DMS153 (cell line): ENCODE measurements around the gene SGPL1.
A peak's percentile ranks its signal among the peaks of the same experiment; 100 is the strongest.

Source experiments
- DNase-seq: peaks from one replicate; lab custom pipeline; 2025; lab: John Stamatoyannopoulos, UW

SGPL1 gene

DNA sequence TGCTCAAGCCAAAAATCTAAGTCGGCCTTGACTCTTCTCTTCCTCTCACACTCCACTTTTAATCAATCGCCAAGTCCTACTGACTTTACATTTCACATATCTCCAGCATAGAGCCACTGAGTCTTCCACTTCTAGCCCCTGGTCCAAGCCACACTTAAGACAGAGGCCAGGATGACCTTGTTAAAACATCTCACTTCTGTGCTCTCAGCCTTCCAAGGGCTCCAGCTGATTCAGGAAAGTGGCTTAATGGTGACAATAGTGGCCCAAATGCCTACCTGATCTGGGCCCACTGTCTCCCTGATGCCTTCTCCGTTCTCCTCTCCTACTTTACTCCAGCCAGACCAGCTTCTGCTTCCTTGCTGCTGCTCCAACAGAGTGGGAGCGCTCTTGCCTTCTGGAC is 35.0 kb upstream of the SGPL1 start:
- DNase-seq: no peak

DNA sequence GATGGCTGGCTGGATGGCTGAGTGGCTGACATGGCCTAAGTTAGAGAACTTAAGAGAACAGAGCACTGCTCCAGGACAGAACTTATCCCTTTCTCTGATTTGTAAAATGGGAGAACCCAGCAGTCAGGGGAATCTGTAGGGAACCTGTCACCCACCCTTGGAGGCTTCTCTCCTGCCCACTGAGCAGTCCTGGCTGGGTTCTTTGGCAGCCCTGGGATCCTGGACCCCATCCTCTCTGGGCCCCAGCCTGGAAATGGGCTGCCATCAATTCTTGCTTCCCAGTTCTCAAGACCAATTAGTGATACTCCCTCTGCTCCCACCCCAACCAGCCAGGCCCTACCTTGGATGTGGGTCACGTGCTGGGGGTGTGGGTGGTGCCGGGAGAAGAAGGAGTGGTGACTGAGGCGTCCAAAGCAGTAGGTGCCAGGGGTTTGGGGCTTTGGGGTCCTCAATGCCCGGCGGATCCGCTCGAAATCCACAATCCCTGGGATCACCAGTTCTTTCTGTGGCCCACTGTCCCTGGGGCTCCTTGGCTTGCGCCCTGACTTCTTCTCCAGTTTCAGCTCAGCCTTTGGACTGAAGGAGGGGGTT is 34.2 kb upstream of the SGPL1 start:
- DNase-seq: no peak

DNA sequence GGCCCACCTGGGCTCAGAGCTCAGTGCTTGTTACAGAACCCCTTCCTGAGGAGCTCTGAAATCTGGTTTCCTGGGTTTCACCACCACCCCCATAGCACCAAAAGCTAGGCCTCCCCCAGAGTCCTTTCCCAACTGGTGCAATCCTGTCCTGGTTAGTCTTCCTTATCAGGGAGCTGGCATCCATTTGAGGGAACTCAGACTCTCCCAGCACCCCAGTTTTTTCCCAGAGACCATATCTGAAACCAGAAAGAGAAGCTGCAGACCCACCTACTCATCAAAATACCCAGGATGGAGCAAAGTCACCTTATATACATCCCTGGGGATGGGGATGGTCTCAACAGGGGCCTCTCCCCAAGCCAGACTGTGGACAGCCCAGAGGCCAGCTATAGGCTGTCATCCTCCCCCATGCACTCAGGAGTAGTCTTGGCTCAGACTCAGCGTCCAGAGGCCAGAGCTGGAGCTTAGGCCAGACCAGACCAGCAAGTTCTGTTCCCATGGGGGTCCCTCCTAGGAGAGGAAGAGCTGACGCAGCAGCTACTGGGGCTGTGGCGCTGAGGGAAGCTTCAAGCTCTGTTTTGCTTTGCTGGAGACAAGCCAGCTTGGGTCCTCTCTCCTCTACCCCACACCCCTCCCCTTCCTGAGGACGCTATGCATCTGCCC is 33.5 kb upstream of the SGPL1 start:
- DNase-seq: no peak

DNA sequence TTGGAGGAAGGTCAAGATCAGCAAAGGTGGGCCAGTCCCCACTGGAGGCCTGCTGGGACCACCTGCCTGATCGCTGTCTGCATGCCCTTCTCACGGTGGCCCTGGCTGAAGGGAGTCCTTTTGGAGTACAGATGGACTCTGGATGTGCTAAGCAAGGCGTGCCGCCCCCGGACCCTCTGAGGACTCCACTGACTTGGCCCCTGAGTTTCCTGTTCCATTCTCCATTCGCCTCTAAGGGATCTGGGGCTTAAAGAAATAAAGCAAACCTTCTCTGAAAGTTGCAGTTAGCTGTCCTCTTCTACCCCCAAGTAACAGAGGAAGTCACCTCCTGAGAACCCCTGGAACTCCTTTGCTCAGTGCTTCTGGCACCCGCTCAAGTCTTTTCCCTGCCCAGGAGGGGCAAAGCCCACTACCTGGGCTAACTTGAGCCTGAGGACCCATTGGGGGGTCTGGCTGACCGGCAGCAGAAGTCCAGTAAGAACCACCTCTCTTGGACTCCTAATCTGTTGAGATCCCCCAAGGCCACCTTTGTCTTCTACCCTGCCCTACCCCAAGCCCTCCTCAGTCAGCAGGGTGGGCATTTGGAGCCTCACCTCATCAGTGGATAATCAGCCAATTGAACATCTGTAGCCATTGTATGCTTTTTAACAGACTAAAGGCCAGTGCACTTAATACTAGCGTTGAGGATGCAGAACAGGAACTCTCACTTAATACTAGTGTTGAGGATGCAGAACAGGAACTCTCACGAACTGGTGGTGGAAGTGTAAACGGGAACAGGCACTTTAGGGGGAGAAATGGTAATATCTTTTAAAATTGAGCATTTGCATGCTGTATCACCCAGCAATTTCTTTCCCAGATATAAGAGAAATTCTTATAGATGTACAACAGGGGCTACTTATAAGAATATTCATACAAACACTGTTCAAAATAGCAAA is 32.7 kb upstream of the SGPL1 start:
- no peak for DNase-seq

DNA sequence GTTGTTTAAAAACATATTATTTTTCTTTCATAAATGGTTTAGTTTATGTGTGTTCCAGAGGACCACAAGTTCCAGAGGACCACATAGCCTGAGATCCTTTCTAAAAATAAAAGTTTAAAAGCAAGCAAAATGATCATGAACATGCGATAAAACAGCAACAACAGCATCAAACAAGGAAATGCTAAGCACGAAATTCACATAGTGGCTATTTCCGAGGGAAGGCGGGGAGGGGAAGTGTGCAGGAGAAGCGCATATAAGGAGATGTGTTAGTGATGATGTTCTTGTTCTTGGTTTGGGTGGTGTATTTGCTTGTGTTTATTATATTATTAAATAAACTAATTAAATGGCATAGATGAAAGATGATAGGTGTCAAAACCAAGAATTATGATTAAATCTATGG is 31.7 kb upstream of the SGPL1 start:
- DNase-seq: no peak

DNA sequence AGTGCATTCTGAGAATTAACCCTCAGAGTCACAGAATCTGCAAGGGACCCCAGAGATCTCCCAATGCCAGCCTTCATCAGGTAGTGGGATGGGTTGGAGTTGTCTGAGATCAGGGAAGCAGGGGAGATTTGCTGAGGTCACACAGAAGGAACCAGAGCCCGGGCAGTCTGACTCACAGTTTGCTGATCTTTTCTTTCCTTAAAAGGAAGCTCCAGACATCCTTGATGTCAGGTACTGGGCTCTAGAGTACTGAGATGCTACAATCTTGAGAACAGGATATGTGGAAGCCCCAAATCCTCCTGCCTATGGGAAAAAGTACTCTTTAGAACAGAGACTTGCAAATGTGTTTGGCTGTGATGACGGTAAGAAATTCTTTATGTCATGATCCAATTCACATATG is 31.3 kb upstream of the SGPL1 start:
- no peak for DNase-seq

DNA sequence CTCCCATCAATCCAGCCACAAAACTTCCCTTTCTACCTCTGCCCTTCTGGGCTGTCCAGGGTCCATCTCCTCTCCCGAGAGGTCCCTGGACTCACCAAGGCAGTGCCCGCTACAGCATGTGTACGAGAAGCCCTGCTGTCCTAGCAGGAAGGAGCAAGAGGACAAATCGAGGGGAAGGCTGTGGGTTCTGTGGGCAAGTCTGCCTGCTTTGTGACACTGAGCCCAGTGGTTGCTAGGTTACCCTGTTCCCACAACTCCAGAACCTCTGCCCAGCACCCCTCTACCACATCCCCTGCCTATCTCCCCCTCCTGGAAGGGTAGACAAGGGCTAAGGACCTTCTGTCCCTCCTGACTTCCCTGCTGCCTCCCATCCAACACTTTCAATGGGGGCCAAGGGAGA is 30.6 kb upstream of the SGPL1 start, which contains the start of gene TBATA:
Gene TBATA, minus strand, starts transcription at position 188 of the 400 bp plus-strand sequence. CDS start 1,998 bp downstream, outside the sequence.
- no peak for DNase-seq

DNA sequence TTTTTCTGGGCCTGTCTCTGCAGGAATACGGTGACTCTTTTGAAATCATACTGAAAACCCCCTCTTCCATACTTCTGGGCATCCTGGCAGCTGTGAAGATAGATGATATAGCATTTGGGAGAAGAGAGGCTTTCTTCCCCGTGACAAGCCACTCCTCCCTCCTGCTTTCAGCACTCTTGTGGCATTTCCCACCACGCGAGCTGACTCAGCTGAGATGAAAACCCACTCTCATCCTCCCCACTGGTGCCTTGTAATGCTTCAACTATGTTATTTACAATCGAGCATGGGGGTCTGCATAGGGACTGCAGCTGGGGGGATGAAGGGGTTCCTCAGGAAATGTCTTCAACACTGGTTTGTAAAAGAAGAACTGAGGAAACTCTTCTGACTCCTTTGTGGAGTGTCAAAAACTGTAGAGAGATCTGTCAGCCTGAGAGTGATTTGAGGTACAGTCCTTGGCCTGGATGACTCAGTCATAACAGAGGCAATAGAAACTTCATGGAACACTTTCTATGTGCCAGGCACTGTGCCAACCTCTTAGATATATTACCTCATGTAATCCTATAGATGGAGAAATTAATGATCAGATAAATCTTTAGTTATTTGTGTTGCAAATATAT is 28.8 kb upstream of the SGPL1 start:
- no peak for DNase-seq

DNA sequence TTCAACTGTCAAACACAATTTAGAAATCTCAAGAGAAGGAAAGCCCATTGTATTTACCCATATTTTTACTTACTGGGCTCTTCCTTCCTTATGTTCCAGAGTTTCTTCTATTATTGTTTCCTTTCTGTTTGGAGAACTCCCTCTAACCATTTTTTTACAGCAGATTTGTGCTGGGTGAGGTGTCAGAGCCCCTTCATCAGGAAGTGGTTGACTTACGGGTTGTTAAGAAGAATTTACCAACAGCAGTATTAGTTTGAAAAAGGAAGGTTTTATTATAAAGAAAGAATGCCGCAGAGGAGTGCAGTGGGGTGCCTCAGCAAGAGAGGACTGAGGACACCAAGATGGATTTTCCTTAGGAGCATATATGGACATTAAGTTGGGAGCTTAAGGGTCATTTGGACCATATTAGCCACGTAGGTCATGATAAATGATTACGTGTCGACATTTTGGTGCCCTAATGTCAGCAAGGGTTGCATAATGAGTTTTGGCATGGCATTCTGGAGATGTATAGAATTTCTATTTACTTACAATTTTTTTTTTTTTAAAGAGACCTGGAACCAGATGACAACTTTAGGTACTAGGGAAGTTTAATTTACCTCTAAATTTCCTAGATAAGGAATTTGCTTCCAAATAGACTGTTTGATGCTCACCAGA is 24.2 kb upstream of the SGPL1 start:
- no peak for DNase-seq

DNA sequence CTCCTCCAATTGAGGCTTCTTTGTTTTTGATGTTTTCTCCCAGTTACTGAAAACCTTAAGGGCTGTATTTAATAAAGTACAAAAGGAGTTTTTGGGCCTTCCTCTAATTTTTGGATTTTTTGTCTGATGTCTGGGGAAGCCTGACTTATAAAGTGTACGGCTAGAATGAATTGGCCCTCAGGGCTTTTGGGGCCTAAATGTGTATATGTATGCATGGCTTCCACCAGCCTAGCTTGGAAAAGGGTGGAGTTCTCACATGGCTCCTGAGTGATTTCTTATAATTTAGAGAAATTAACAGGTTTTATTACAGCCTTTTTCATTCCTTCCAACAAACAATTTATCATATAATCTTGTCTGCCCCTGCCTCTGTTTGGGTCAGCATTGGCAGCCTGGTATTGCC is 20.1 kb upstream of the SGPL1 start:
- DNase-seq: no peak

DNA sequence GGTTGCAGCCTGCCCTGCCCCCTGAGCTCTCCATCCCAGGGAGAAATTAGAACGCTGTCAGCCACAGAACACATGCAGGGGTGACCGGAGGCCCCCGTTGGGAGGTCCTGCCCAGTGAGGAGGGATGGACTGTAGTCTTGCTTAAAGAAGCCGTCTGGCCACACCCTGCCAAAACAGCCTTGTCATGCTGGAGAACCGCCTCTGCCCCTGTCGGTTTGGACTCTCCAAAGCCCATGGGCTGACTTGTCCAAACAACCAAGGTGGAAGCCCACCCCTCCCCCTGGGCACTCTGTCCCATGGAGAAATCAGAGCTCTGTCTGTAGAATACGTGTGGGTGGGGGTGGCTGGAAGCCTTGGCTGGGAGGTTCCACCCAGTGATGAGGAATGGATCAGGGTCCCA is 17.9 kb upstream of the SGPL1 start:
- no peak for DNase-seq

DNA sequence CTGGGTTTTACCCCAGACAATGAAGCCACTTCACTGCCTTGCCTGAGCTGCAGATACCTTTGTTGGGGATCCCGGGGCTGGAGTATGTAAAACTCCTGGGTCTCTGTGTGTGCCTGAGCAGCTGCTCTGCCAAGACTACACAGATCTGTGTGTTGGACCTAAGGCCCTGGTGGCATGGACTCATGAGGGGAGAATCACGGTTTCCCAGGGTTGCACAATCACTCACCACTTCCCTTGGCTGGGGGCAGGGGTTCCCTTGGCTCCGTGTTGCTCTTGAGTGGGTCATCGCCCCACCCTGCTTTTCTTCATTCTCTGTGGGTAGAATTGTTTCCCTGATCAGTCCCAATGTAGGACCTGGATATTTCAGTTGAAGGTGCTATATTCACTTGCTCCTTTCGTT is 16.6 kb upstream of the SGPL1 start:
- DNase-seq: no peak

DNA sequence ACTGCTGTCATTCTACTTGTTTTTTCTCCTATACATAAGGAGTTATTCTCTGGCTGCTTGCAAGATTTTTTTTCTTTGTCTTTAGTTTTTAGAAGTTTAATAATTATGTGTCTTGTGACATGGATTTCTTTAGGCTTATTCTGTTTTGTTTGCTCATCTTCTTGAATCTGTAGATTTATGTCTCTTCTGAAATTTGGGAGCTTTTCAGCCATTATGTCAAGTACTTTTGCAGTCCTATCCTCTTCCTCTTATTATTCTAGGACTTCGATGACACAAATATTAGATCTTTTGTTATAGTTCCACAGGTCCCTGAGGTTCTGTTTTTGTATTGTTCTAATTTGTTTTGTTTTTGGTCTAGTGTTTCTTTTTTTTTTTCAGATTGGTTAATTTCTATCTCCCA is 13.9 kb upstream of the SGPL1 start:
- DNase-seq: no peak

DNA sequence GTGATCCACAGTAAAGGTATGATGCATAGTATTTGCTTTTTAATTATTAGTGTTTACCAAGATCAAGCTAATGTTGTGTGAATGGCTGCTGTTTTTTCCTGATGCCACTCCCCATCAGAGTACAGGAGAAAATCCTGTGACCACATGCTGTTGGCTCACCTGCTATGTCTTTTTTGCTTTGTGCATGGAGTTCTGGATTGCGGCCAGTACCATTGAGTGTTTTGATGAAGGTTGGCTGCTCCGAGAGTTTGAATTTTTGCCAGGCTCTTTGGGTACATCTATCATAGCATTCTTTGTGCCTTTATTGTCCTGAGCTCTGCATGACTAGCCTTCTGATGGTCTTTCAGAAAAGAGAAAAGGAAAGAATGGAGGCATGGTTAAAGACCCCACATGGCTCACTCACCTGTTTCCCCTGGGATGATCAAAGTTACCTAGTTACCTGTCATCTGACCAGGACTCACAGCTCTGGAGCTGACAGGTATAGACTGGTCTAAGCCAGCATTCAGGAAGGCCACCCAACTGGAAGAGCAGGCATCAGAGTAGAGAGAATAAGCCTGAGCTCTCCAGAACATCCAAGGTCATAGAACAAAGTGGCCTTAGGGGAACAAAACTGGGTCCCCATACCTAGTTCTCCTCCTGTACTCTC is 11.8 kb upstream of the SGPL1 start:
- DNase-seq: peak; percentile 98

DNA sequence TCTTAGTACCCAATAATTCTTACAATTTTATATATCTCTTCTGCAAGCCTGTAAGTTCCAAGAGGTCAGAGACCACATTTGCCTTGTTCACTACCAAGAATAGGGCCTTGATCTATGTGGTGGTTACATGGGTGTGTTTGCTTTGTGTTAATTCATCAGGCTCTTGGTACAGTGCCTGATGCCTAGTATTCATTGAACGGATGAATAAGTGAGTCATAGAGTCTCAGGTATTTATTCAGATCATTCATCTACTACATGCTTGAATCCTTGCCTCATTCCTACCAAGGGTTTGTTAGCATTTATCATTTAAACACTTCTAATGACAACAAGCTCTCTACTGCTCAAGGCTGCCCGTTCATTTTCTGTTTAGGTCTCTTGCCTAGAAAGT is 11.3 kb upstream of the SGPL1 start:
- DNase-seq: peak; percentile 41

DNA sequence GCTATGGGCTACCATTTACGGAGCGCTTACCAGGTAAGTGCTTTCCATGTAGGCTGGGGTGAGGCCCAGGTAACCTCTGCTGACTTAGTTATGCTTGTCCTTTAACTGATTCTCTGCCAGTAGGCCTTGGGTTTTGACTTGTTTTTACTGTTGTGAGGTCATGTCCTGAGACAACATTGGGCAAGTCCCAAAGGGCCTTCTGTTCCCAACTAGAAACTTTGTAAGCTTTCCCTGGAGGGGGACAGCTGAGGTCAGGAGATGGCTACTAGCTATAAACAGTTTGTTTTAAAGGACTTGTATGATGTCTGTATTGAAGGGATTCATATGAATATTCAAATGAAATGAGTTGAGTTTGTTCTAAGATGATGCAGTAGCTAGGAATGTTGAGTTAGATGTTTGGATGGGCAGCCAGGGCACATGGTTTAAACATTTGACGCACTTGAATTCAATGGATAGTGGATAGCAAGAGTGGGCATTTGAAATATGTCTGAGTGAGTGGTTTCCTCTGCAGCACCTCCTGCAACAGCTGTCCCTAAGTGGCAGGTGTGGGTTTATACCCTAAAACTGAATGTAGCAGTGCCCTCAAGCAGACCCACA is 10.0 kb upstream of the SGPL1 start:
- DNase-seq: no peak

DNA sequence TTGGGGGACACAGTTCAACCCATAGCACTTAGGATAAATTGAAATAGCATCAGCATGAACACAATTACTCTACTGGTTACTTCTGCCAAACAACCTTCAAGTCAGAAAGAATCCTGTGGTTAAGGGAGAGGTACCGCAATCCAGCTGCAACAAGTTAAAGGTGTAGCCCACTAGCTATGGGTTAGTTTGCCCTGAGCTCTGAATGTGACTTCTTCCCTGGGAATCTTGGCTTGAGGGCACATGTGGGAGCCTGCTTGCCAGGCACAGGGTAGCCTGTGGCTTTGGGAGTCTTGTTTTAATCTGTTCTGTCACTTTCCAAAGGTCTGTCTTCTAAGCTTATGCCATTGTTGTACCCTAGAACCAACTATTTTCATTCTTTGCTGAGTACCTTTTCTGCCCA is 8.9 kb upstream of the SGPL1 start:
- DNase-seq: no peak

DNA sequence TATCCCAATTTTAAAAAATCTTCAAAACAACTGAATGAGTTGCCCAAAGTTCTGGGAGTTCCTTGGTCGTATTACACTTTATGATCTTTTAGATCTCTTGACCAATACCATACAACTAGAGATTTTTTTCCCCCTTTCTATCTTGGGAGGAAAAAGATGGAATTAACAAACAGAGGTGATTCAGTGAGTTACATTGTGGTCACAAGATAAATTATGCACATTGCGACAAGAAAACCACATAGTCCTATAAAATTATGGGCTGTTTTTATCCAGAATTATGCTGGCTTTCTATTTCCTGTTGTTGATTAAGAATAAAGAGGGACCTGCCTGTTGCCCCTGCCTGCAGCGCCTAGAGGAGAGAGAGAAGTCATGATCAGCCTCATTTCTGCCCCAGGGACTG is 8.2 kb upstream of the SGPL1 start:
- DNase-seq: no peak

DNA sequence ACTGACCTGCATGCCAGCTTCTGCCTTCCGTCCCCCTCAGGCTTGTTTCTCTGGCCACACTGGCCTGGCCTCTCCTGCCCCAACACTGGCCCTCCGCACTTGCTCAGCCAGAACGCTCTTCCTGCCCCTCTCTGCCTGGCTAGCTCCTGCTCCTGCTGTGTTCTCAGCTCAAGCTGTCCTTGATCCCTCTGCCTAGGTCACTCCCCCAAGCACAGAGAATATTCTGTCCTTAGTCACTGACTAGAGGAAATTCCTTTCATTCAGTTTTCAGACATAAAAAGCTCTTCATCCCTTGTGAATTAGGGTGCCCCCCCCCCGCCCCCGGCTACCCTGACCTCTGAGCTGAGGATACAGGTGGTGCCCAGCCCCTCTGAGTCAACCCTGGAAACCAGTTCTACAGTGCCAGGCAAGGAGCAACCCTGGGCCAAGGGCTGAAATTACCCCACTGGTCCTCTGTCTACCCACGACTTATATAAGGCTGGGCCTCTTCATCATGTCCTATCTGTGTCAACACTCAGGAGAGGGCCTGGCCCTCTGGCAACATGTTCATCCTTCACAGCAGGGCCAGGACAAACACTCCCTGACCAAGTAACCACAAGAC is 6.6 kb upstream of the SGPL1 start:
- no peak for DNase-seq

DNA sequence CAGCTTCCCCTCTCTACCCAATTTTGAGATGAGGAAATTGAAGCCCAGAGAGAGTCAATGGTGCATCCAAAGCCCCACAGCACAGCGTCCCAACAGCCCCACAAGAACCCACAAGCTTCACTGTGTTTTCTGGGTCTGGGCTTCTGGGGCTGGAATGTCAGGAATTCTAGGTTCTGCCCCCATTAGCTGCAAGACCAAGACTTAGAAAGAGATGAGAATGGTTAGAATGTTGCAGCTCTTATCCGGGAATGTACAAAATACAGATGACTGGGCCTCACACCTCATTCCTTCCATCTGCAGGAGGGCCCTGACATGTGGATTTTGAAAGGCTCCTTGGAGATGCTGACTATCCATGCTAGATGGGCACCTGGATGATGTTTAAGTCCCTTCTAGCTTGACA is 6.0 kb upstream of the SGPL1 start:
- no peak for DNase-seq

DNA sequence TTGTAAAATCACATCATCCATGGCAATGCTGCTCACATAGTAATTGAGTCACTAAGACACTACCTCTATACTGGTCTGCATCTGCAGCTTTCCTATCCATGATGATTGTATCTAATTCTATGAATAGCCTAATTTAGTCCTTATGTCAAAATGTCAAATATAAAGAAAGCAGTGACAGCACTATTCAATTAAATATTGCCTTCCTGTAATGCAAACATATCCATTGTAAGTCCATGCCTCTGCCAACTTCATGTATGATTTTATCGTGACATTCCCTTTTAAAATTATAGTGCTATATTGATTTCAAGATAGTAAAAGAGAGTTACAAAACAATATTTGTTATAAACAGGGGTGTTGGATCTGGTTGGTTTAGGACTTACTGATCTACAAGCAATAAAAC is 4.8 kb upstream of the SGPL1 start:
- DNase-seq: no peak
